NCI-H146 (cell line): Measurements from ENCODE around the gene PLEKHN1.

Source experiments
- DNase-seq: peaks from one replicate; lab custom pipeline; 2025; lab: John Stamatoyannopoulos, UW

PLEKHN1 gene

DNA sequence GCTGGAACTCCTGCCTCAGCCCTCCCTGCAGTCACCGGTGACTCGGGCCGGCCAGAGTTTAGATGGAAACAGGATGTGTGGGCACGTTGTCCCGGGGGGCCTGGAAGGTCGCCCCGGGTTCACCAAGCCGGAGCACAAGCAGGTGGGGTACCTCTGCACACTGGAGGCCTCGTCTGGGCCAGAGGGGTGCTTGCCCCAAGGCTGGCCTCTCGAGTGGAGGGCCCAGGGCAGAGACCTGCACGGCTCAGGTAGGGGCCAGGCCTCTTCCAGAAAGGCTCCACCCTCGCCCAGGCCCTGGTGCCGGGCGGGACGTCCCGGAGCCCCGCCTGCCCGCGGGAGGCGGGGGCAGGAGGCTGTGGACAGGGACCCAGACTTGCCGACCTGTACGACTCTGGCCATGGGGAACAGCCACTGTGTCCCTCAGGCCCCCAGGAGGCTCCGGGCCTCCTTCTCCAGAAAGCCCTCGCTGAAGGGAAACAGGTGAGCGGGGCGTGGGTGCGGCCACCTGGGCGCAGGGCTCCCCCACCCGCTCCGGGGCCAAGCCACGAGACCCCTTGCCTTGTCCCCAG, at the start of gene PLEKHN1:
TSS of gene PLEKHN1 (plus strand) at position 348 of the 569 bp plus-strand sequence. CDS start at position 398, 50 bp downstream.
- no peak for DNase-seq

DNA sequence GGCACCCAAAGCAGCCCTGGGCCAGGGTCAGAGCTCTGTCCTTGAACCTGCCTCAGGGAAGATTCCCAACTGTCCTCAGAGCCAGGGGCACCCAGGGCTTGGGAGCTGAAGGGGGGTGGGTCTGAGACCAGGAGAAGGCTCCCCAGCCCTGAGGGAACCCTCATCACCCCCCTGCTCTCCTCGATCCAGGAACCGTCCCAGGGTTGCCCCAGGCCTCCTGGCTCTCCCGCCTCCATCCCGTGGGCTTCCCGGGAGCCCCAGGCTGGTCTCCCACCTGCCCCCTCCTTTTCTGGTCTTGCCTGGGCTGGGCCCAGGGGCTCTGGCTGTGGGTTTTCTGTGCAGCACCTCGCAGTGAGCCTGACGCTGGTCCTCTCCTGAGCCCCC, 49.2 kb upstream of the PLEKHN1 start:
- DNase-seq, result no peak

- no peak for DNase-seq
Observed at GRCh38 chr1:917466-918091, 48.7 kb upstream of the PLEKHN1 start.

GRCh38 chr1:918353-918752, 47.9 kb upstream of the PLEKHN1 start:
- DNase-seq, result no peak

DNA sequence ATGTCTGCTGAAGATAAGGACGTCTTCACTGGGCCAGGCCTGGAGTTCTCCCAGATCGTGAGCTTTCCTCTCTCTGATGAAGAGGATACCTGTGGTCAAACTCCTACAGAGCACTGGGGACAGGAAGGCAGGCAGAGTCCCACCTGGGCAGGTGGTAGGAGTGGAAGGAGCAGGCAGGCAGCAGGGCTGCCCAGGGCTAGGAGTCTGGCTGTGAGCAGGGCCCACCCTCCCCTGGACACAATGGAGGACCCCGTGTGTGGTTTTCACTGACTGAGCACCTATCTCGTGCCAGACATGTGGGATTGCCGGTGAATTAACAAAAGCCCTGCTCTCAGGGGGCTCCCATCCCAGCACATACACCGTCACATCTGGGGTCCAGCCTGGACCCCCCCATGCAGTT, 47.4 kb upstream of the PLEKHN1 start:
- DNase-seq, result no peak

DNA sequence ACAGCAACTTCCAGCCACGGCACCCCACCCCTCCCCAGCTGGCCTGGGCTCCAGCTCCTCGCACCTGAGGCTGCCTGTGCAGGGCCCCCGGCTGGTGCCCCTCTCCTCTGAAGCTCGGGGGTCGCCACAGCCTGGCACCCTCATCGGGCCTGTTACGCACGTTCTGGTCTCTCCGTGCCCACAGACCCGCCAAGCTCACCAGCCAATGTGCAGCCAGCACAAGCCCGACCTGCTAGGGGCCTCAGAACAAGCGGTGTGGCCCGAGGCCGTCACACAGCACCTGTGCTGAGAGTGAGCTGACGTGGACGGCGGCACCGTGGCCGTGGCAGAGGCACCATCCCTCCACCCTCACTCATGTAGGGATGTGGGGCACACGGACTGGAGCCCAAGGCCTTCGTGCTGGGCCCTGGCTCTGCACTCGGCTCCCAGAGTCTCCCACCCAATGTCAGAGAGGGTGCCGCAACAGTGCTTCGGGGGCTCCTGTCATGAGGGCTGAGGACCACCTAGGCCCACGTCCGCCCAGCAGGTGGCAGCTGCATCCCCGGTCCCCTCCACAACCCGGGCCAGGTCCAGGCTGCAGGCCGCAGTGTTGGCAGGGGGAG, 46.9 kb upstream of the PLEKHN1 start:
- DNase-seq, result no peak

DNA sequence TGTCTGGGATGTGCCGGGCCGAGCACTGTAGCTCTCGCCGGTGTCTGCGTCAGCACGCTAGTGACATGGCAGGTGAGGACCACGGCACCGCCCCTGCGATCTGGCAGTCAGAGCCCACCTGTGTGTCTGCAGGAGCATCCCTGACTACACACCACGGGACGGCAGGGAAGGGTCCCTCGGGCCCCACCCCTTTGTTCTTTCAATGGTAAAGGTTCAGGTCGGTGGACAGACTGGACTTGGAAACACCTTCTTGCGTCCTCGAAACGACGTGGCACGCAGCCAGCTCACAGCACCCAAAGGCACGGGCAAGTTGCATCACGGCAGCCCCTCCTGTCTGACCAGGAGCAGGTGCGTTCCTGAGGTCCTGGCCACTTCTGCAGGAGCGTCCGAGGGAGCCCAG, 46.3 kb upstream of the PLEKHN1 start:
- DNase-seq, result peak; percentile 48

DNA sequence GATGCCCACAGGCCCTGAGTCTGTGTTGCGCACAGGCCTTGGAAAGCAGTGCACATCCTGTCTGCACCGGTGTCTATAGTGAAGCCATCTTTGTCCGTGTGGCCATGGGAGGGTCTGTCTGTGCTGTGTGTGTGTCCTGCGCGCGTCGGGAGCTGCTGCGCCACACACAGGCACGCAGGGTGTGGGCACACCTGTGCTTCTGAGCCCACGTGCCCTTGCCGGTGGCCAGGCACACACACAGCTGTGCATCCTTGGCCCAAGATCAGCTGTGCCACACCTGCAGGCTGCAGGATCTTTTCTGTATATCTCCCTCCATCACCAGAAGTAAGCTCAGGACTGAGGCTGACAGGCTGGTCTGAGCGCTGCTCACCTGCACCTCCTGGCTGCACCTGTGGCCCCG, 45.8 kb upstream of the PLEKHN1 start:
- DNase-seq, result no peak

DNA sequence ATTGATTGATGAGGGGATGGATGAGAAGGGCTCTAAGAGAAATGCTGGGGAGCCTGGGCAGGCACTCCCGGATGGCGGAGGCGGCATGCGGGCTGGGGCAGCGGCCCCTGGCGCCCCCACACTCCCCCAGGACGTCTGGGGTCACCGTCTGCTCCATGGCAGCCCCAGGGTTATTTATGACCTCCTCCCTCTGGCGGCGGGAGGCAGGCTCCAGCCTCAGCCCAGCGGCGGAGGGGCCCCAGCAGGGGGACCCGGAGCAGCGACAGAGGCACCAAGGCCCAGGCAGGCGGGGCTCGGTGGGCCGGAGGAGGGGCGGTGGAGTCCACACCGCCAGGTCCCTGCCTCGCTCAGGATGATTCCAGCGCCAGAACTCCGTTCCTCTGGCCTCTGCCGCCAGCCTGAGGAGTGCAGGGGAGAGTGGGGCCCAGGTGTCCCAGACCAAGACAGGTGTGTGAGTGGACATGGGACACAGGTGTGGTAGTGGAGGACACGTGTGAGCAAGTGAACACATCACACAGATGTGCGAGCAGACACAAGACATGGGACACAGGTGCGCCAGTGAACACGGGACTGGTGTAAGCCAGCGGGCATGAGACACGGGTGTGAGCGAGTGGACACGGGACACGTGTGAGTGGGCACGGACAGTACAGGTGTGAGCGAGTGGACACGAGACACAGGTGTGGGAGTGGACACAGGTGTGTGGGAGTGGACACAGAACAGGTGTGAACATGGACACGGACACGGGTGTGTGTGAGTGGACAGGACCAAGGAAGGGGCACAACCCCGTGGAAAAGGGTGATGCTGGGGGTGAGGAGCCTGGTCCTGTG, 45.1 kb upstream of the PLEKHN1 start:
- peak; percentile 63 for DNase-seq

DNA sequence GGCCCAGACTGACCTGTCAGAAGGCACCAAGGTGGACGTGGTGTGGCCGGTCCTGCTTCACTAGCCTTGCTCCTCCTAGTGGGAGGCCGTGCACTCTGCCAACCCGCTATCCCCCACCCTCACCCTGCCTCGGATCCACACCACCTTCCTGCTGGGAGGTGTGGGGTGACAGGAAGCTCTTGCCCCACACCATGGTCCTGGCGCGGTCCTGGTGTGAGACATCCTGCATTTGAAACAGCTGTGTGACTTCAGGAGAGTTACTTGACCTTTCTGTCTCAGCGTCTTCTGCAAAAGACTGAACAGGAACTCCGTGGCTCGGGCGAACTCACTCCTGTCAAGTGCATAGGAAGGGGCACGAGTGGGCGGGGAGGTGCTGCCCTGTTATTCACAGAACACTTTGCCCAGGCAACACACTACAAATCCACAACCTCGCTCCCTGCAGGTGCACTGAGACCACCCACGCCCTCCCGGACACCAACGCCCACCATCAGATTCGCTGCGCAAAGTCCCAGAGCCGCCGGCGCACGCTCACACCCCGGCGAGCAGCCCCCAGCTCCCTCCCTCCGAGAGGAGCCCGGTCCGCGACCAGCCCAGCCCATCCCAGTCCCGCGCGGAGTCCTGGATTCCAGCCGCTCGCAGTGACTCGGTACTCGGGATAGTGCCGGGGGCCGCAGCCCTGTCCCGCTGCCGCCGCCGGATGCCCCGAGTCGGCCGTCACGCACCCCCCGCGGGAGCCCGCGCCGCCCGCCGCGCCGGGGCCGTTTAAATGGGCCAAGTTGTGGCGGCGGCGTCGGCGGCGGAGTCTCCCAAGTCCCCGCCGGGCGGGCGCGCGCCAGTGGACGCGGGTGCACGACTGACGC, 42.9 kb upstream of the PLEKHN1 start, which contains the start of gene SAMD11:
TSS of gene SAMD11 (plus strand) at position 793 of the 860 bp plus-strand sequence. CDS start 509 bp downstream, outside the sequence.
- peak; percentile 55 for DNase-seq

DNA sequence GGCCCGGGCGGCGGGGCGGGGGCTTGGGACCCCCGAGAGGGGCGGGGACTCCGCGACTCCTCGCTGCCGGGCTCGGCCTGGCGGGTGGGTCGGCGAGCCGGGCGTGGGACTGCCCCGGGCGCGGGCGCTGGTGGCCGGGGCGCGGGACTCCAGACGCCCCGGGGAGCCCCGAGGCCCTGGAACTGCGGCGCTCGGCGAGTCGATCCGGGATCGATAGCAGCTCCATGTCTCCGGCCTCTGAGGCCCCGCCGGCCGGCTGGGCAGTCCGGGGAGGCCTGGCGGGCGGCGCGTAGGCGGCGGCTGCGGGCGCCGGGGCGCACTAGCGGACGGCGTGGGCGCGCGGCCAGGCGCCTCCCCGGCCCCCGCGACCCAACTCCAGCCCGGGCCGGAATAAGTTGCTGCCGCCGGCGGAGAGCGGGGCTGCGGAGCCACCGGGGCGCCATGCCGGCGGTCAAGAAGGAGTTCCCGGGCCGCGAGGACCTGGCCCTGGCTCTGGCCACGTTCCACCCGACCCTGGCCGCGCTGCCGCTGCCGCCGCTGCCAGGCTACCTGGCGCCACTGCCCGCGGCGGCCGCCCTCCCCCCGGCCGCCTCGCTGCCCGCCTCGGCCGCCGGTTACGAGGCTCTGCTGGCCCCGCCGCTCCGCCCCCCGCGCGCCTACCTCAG, 42.2 kb upstream of the PLEKHN1 start:
- DNase-seq, result peak; percentile 49

GRCh38 chr1:924656-925560, 41.4 kb upstream of the PLEKHN1 start:
- DNase-seq, result peak; percentile 49

DNA sequence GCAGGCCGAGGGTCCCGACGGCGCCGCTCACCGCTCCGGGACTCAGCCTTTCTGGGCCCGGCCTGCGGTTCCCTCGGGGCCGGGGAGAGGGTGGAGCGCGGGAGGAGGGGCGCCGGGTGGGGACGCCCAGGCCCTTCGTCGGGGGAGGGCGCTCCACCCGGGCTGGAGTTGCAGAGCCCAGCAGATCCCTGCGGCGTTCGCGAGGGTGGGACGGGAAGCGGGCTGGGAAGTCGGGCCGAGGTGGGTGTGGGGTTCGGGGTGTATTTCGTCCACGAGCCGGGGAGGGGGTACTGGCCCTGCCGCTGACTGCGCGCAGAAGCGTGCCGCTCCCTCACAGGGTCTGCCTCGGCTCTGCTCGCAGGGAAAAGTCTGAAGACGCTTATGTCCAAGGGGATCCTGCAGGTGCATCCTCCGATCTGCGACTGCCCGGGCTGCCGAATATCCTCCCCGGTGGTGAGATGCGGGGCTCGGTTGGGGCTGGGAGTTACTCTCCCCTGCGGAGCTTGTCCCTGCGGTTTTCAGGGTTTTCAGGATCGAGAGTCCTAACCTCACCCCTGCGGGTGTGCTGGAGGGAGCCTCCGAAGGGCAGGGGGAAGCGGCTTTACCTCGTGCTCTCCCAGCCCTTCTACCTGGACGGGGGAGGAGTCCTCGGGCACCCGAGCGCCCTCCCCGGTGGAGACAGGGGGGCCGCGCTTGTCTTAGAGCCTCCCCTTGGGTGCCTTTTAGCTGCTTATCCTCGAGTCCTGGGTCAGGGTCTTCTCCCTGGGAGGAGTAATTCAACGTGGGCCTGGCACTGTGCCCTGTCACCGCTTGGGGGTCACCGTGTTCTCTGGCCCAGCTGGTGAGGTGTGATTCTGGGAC, 40.5 kb upstream of the PLEKHN1 start:
- peak; percentile 17 for DNase-seq

GRCh38 chr1:927234-927633, 39.0 kb upstream of the PLEKHN1 start:
- no peak for DNase-seq

DNA sequence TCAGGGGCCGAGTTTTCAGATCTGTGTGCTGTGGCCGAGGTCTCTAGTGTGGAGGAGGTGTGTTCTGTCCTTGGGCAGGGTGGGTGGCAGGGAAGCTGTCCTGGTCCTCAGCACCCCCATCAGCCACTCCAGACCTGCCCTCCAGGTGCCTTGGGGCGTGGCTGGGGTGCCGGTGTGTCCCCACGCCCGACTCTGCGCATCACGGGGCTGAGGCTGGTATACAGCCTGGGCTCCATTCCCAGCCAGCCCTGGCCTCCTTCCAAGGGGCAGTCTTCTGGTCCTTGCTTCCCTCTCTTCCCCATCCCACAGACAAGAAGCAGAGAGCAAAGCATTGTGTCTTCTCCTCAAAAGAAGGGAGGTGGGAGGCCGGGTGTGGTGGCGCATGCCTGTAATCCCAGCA, 38.5 kb upstream of the PLEKHN1 start:
- no peak for DNase-seq

DNA sequence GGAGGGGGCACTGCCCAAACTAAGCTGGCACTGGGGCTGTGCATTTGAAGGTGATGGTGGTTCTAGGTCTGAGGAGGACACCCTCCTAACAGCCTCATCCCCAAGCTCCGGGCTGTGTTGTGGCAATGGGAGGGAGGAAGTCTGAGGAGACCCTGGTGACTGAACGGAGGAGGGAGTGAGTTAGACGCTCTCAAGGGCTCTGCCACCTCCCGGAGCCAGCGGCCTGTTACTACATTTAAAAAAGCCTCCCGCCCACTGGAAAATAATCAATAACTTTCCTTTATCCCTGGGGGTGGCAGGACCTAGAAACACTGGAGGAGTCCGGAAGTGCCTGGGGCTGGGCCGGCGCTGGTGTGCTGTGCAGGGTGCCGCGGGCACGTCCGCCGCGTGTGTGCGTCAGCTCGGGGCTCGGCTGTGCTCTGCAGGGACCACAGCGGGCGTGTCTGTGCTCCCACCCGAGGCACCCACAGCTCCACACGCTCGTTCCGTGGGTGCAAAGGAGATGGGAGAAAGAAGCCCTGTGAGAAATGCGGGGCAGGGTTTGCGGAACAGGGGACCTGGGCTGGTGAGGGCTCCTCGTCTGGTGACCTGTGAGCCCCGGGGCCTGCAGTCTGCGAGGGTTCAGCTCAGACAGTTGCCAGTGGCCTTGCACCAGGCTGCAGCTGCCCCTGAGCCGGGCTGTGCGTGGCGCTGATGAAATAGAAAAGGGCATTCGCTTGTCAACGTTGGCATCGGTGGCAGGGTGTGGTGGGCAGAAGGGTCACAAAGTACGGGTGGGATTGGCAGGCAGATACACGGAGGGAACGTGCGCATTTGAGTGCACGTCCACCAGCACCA, 37.2 kb upstream of the PLEKHN1 start:
- DNase-seq, result peak; percentile 45

DNA sequence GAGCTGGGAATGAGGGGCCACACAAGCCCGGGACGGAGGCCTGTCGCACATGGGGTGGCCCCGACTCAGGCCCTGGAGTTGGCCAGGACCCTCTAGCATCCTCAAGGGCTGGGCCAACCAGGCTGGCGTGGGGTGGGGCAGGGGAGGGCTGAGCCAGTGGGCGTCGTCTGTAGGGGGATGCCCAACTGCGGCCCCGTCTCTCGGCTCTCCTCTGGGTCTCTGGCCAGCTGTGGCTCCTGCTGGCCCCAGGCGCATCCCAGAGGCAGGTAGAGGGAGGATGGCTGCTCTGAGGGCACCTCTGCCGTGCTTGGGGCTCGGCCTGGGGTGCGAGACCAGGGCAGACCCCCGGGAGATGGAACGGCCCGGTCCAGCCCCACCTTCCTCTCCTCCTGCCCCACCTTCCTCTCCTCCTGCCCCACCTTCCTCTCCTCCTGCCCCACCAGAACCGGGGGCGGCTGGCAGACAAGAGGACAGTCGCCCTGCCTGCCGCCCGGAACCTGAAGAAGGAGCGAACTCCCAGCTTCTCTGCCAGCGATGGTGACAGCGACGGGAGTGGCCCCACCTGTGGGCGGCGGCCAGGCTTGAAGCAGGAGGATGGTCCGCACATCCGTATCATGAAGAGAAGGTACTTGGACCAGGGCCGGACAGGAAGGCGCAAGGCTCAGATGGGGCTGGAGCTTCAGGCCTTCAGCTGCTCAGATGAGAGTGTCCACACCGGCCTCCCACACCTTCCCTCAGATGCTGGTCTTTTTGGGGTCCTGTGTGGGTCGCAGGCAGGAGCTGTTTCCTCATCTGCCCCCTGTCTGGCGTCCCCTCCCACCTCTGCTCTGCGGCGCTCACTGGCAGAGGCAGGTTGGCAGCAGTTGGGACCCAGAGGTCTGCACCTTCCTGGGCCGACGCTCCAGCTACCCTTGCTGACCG, 36.3 kb upstream of the PLEKHN1 start:
- DNase-seq, result no peak
